Daoy (cell line): Measurements from ENCODE around the gene IARS1. TPM values are rescaled to one million over a fixed set of nuclear protein-coding genes. Genes with fewer than 3 reads are reported as not detected.

Source experiments
- DNase-seq: peaks from one replicate; pipeline ENCODE4 v3.0.0-alpha.2; 2015; ENCODE audit warnings: low read depth
- total RNA-seq: library from RNA; depleted of rRNA; stranded (reverse); fragments of >200 nt; shearing (Covaris generic); gene quantifications from 2 replicates; pipeline ENCODE4 v1.2.3, GENCODE V29; 2014; rRNA removed

The IARS1 gene
- total RNA-seq, 1 experiment from 2014 or later, result 275 TPM

GRCh38 chr9:92245005-92245797 is 48.3 kb downstream of the IARS1 start:
- peak; percentile 70 for DNase-seq

Other genes with a start within 250 kb of the IARS1 start
- gene SPTLC1, start 178.3 kb downstream of the IARS1 start, total RNA-seq, result 109 and 118 TPM in 2 replicates
- 31.9 and 44.3 TPM in 2 replicates for gene NOL8, start 31.7 kb upstream of the IARS1 start, total RNA-seq
- 7.6 and 12.7 TPM in 2 replicates for gene CENPP, start 32.3 kb upstream of the IARS1 start, total RNA-seq
- gene OGN, start 110.9 kb upstream of the IARS1 start, total RNA-seq, result not detected in 2 replicates
- not detected in 2 replicates for gene OMD, start 130.8 kb upstream of the IARS1 start, total RNA-seq
- not detected in 2 replicates for gene ASPN, start 188.8 kb upstream of the IARS1 start, total RNA-seq
- 0.15 and 0.17 TPM in 2 replicates for gene ECM2, start 242.3 kb upstream of the IARS1 start, total RNA-seq